Naive thymus-derived CD4-positive, alpha-beta T cell (primary cell): Measurements from ENCODE around the gene SHLD2. TPM values are rescaled to one million over a fixed set of nuclear protein-coding genes. Genes with fewer than 3 reads are reported as not detected.
A peak's percentile ranks its signal among the peaks of the same experiment; 100 is the strongest.
"Not testable (repeated sequence)": the region's sequence is repeated elsewhere in the genome, so short reads cannot be mapped to it uniquely, and the experiment has no call there.

ENCODE experiments used
- ATAC-seq: fragments of 150-1000 bp; cut with Tn5 transposase; 2 replicates; pipeline ENCODE4 v1.10.0; 2021; ENCODE audit warnings: mild to moderate bottlenecking, moderate library complexity
- CTCF ChIA-PET: fragments of 350-600 bp; sonication (Branson Sonifier 250); formaldehyde crosslinking; loops from one replicate; lab custom pipeline; 2021; ENCODE audit warnings: antibody characterized with exemption; lab: Charles Lee
- POLR2A ChIA-PET: fragments of 350-600 bp; sonication (Branson Sonifier 250); formaldehyde crosslinking; loops from one replicate; lab custom pipeline; 2021; ENCODE audit warnings: antibody characterized with exemption, inconsistent platforms; lab: Charles Lee
- DNase-seq, 9 donors: peaks; one replicate each; pipeline versions ENCODE4 v3.0.0 to v3.0.0-alpha.2; 2020 to 2022; ENCODE audit warnings: mixed read lengths in 1 of 9
- H3K27ac ChIP-seq: one replicate; pipeline ENCODE4 v1.7.0; 2013; ENCODE audit warnings: mild to moderate bottlenecking, low read depth, low read length, moderate library complexity
- H3K27me3 ChIP-seq, 2 donors: one replicate each; pipeline ENCODE4 v1.7.0; 2013; ENCODE audit warnings: low read length in 2 of 2, mild to moderate bottlenecking in 2 of 2, moderate library complexity in 2 of 2; ENCODE audit not compliant: control insufficient read depth in 2 of 2, insufficient read depth in 2 of 2
- H3K36me3 ChIP-seq, 3 experiments: 1 replicate in 2 of 3; 2 replicates in 1 of 3; pipeline ENCODE4 v1.7.0; 2013; ENCODE audit warnings: low read length in 3 of 3, mild to moderate bottlenecking in 3 of 3, moderate library complexity in 1 of 3; ENCODE audit not compliant: insufficient read depth in 3 of 3, control insufficient read depth in 2 of 3
- H3K4me1 ChIP-seq, 2 donors: one replicate each; pipeline ENCODE4 v1.7.0; 2013; ENCODE audit warnings: low read length in 2 of 2, mild to moderate bottlenecking in 2 of 2, moderate library complexity in 1 of 2; ENCODE audit not compliant: control insufficient read depth in 2 of 2, insufficient read depth in 2 of 2
- H3K4me3 ChIP-seq: 2 replicates; pipeline ENCODE4 v1.7.0; 2013; ENCODE audit warnings: mild to moderate bottlenecking, low read length
- H3K9me3 ChIP-seq, 3 experiments: 1 replicate in 2 of 3; 2 replicates in 1 of 3; pipeline ENCODE4 v1.7.0; 2013; ENCODE audit warnings: low read length in 3 of 3; ENCODE audit not compliant: control insufficient read depth in 2 of 3
- H3K27ac Mint-ChIP-seq, 9 donors: one replicate each; pipeline ENCODE4 v1.8.0; 2020 to 2022; ENCODE audit warnings: mixed read lengths in 9 of 9, mild to moderate bottlenecking in 8 of 9, moderate library complexity in 5 of 9, inconsistent platforms in 2 of 9
- H3K27me3 Mint-ChIP-seq, 5 donors: one replicate each; pipeline ENCODE4 v1.8.0; 2021 to 2022; ENCODE audit warnings: mixed read lengths in 5 of 5, mild to moderate bottlenecking in 1 of 5
- H3K36me3 Mint-ChIP-seq, 5 donors: one replicate each; pipeline ENCODE4 v1.8.0; 2020 to 2022; ENCODE audit warnings: mixed read lengths in 5 of 5, mild to moderate bottlenecking in 3 of 5, inconsistent platforms in 1 of 5
- H3K4me1 Mint-ChIP-seq, 7 donors: one replicate each; pipeline ENCODE4 v1.8.0; 2020 to 2022; ENCODE audit warnings: mixed read lengths in 7 of 7, mild to moderate bottlenecking in 3 of 7, inconsistent platforms in 1 of 7
- H3K4me3 Mint-ChIP-seq, 10 donors: one replicate each; pipeline ENCODE4 v1.8.0; 2020 to 2022; ENCODE audit warnings: mild to moderate bottlenecking in 10 of 10, mixed read lengths in 10 of 10, moderate library complexity in 6 of 10, inconsistent platforms in 2 of 10
- H3K9me3 Mint-ChIP-seq, 11 donors: one replicate each; pipeline ENCODE4 v1.8.0; 2020 to 2022; ENCODE audit warnings: mixed read lengths in 11 of 11, mild to moderate bottlenecking in 4 of 11, inconsistent platforms in 1 of 11, moderate library complexity in 1 of 11
- intact Hi-C, 2 donors: fragments of 100-400 bp; cut with micrococcal nuclease; formaldehyde crosslinking; loops; one replicate each; pipeline ENCODE4 v1.15.1; 2023
- polyA plus RNA-seq, 2 donors: library from polyadenylated mRNA; unstranded; fragments of 300-500 nt; fragmentation: Illumina TruSeq; gene quantifications; one replicate each; pipeline ENCODE4 v1.2.3, GENCODE V29; 2021
- total RNA-seq, 6 experiments: library from RNA in 5 of 6; stranded (reverse) in 5 of 6; gene quantifications; 1 replicate in 5 of 6; 2 replicates in 1 of 6; pipeline ENCODE4 v1.2.3 and lab custom pipeline; 2021 to 2026

The SHLD2 gene
- total and polyA plus RNA-seq, 7 experiments from 2014 or later = 14.9 to 31.4 (median 20.6) TPM

DNA sequence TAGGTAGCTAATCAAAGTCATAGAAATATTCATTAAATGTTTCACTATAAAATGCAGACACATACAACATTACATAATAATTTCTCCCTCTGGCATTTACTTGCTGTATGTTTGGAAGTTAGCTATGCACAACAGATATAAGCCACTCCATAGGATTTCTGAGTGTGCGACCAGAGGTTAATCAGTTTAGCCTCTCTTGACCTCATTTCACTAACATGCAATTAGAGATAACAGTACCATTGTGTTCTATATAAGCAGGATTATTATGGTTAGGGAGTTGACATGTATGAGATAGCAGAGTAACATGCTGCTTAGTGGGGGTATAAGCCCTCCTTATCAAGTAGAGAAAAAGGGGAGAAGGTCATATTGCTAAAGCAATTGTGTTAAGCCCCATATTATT lies 26.7 kb upstream of the SHLD2 start:
- Mint-ChIP-seq H3K27ac (peak overlapping the region in 1 of 9 donors; percentile 21), H3K36me3 (peaks cover 21 to 64% (median 44%) of the 10 kb centered on the region in 5 donors), H3K27me3 (no peaks in the 10 kb centered on the region), H3K4me1 (peaks cover 0 to 6% (median 0%) of the 10 kb centered on the region in 7 donors), H3K4me3 (no peak overlapping the region), H3K9me3 (no peaks in the 10 kb centered on the region)
- CTCF ChIA-PET = no interaction called here
- Histone ChIP-seq H3K27me3 (no peaks in the 10 kb centered on the region), H3K27ac (no peak overlapping the region), H3K9me3 (no peaks in the 10 kb centered on the region), H3K4me3 (no peak overlapping the region), H3K36me3 (peaks cover 15 to 69% (median 18%) of the 10 kb centered on the region in 3 experiments), H3K4me1 (no peaks in the 10 kb centered on the region)
- POLR2A ChIA-PET = no interaction called here
- DNase-seq (no peak), ATAC-seq (no peak)
- intact Hi-C loops = no loop called here

DNA sequence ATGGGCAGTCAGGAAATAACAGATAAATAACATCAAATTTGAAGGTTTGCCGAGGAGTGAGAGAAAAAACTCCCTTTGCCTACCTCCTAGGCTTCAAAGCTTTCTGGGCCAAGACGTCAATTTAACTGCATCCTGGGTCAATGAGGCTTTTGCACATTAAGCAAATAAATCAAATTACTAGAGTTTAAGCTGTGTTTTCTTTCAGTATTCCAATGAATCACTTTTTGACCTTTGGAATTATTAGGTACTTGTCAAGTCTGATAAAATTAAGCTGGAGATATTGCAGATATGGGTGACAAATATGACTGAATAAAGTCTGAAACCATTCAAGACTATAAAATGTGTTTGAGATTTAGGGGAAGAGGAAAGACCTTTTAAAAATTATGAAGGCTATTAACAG lies 22.6 kb upstream of the SHLD2 start:
- no peak overlapping the region for H3K4me3 ChIP-seq
- Mint-ChIP-seq H3K27ac (peak overlapping the region in 2 of 9 donors; percentile 4 to 19), H3K9me3 (no peaks in the 10 kb centered on the region), H3K4me1 (peaks cover 0 to 6% (median 4%) of the 10 kb centered on the region in 7 donors), H3K4me3 (no peak overlapping the region), H3K27me3 (no peaks in the 10 kb centered on the region), H3K36me3 (peaks cover 9 to 40% (median 22%) of the 10 kb centered on the region in 5 donors)
- H3K27ac ChIP-seq = no peak overlapping the region
- no peaks in the 10 kb centered on the region for H3K27me3 ChIP-seq
- intact Hi-C loops = no loop called here
- peaks cover 11 to 49% (median 12%) of the 10 kb centered on the region in 3 experiments for H3K36me3 ChIP-seq
- H3K4me1 ChIP-seq = no peaks in the 10 kb centered on the region
- H3K9me3 ChIP-seq = no peaks in the 10 kb centered on the region
- DNase-seq (no peak), ATAC-seq (no peak)
- ChIA-PET POLR2A (interaction anchor here (0.6 kb wide), 1 partner anchor 12 kb away, joined by 4 read pairs; no protein-coding TSS in a partner anchor), CTCF (no interaction called here)

- H3K4me1 ChIP-seq, H3K27me3 ChIP-seq, DNase-seq, H3K27me3 Mint-ChIP-seq, H3K4me3 Mint-ChIP-seq, ATAC-seq, H3K9me3 ChIP-seq, H3K4me3 ChIP-seq, H3K27ac ChIP-seq, H3K9me3 Mint-ChIP-seq, intact Hi-C loops, CTCF ChIA-PET: not testable (repeated sequence)
- Mint-ChIP-seq H3K27ac (peak overlapping the region in 1 of 9 donors; percentile 28), H3K36me3 (peaks cover 5 to 23% (median 21%) of the 10 kb centered on the region in 5 donors), H3K4me1 (peaks cover 3 to 17% (median 6%) of the 10 kb centered on the region in 7 donors)
- POLR2A ChIA-PET = interaction anchor here (1.4 kb wide), 1 partner anchor 16 kb away, joined by 4 read pairs; no protein-coding TSS in a partner anchor
- peaks cover 0 to 28% (median 0%) of the 10 kb centered on the region in 3 experiments for H3K36me3 ChIP-seq
Measured at GRCh38 chr10:87076421-87076820, 18.6 kb upstream of the SHLD2 start.

- Histone ChIP-seq H3K27me3 (no peaks in the 10 kb centered on the region), H3K36me3 (peaks cover 0 to 7% (median 0%) of the 10 kb centered on the region in 3 experiments), H3K4me1 (peaks cover 0 to 18% of the 10 kb centered on the region in 2 donors), H3K27ac (no peak overlapping the region), H3K9me3 (no peaks in the 10 kb centered on the region), H3K4me3 (no peak overlapping the region)
- DNase-seq (no peak), ATAC-seq (no peak)
- POLR2A ChIA-PET = no interaction called here
- Mint-ChIP-seq H3K27me3 (no peaks in the 10 kb centered on the region), H3K4me1 (peaks cover 20 to 41% (median 31%) of the 10 kb centered on the region in 7 donors), H3K36me3 (peaks cover 0 to 18% (median 15%) of the 10 kb centered on the region in 5 donors), H3K27ac (no peak overlapping the region), H3K9me3 (peaks cover 0 to 6% (median 0%) of the 10 kb centered on the region in 11 donors), H3K4me3 (peak overlapping the region in 1 of 10 donors; percentile 23)
- CTCF ChIA-PET = no interaction called here
- intact Hi-C loops = no loop called here
Measured at GRCh38 chr10:87079106-87079836, 15.7 kb upstream of the SHLD2 start.

- CTCF ChIA-PET, ATAC-seq, H3K27me3 ChIP-seq, H3K4me3 Mint-ChIP-seq, H3K27me3 Mint-ChIP-seq, POLR2A ChIA-PET, H3K9me3 ChIP-seq, H3K9me3 Mint-ChIP-seq, H3K27ac ChIP-seq, H3K4me3 ChIP-seq, intact Hi-C loops, H3K27ac Mint-ChIP-seq, DNase-seq, H3K36me3 ChIP-seq: not testable (repeated sequence)
- peaks cover 5 to 29% of the 10 kb centered on the region in 2 donors for H3K4me1 ChIP-seq
- Mint-ChIP-seq H3K4me1 (peaks cover 28 to 52% (median 43%) of the 10 kb centered on the region in 7 donors), H3K36me3 (peaks cover 0 to 20% (median 15%) of the 10 kb centered on the region in 5 donors)
Measured at GRCh38 chr10:87080621-87081020, 14.4 kb upstream of the SHLD2 start.

- intact Hi-C loops = not testable (repeated sequence)
Measured at GRCh38 chr10:87081574-87081973, 13.4 kb upstream of the SHLD2 start.

More at GRCh38 chr10:87081574-87081973, 13.4 kb upstream of the SHLD2 start:
- CTCF ChIA-PET, H3K9me3 ChIP-seq, H3K27me3 Mint-ChIP-seq, ATAC-seq, H3K27ac Mint-ChIP-seq, POLR2A ChIA-PET, H3K9me3 Mint-ChIP-seq, H3K4me3 Mint-ChIP-seq, H3K4me3 ChIP-seq, DNase-seq, H3K36me3 ChIP-seq, H3K27me3 ChIP-seq, H3K27ac ChIP-seq: not testable (repeated sequence)
- Mint-ChIP-seq H3K36me3 (peaks cover 0 to 26% (median 15%) of the 10 kb centered on the region in 5 donors), H3K4me1 (peaks cover 34 to 56% (median 48%) of the 10 kb centered on the region in 7 donors)
- peaks cover 5 to 34% of the 10 kb centered on the region in 2 donors for H3K4me1 ChIP-seq
